PC-3 (cell line): ENCODE measurements around the gene RASGRP3.

ENCODE experiments used
- EZH2 ChIP-seq: fragments of 300-600 bp; sonication (generic); IDR thresholded peaks from one replicate; pipeline ENCODE4 v1.6.1; 2017; ENCODE audit warnings: antibody characterized with exemption, mild to moderate bottlenecking, low read length; ENCODE audit not compliant: unreplicated experiment
- EZH2phosphoT487 ChIP-seq: fragments of 300-600 bp; sonication (generic); IDR thresholded peaks from 2 replicates; pipeline ENCODE4 v1.6.1; 2018; ENCODE audit warnings: mild to moderate bottlenecking, antibody characterized with exemption, low read length, borderline replicate concordance
- TF ChIP-seq, protein P1 (sequence below): fragments of 300-600 bp; sonication (generic); conservative IDR thresholded peaks from 2 replicates; pipeline ENCODE4 v1.5.1; 2017; ENCODE audit warnings: antibody characterized with exemption, low read depth, mild to moderate bottlenecking, low read length

DNA sequence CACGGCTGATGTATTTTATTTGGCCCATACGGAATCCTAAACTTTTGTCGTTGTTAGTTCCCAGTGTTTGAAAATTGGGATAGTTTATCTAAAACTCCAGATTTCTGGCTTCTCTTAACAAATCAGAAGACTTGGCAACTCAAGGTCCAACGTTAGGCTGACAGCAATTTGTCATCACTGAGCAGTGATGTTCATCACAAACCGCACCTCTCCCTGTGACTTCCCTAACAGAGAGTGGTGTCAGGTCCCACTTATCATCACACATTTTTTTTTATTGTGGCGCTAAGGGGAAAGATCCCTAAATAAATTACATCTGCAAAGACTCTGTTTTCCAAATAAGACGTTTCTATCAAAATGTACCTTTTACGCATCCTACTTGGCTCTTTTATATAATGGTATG is 55.7 kb downstream of the RASGRP3 start:
- TF ChIP-seq, protein P1, sequence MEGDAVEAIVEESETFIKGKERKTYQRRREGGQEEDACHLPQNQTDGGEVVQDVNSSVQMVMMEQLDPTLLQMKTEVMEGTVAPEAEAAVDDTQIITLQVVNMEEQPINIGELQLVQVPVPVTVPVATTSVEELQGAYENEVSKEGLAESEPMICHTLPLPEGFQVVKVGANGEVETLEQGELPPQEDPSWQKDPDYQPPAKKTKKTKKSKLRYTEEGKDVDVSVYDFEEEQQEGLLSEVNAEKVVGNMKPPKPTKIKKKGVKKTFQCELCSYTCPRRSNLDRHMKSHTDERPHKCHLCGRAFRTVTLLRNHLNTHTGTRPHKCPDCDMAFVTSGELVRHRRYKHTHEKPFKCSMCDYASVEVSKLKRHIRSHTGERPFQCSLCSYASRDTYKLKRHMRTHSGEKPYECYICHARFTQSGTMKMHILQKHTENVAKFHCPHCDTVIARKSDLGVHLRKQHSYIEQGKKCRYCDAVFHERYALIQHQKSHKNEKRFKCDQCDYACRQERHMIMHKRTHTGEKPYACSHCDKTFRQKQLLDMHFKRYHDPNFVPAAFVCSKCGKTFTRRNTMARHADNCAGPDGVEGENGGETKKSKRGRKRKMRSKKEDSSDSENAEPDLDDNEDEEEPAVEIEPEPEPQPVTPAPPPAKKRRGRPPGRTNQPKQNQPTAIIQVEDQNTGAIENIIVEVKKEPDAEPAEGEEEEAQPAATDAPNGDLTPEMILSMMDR = no peak
- TF ChIP-seq EZH2 (no peak), EZH2phosphoT487 (no peak)
